HEK293 (cell line): Measurements from ENCODE around the gene FRMPD2.

ENCODE experiments used
- BCL11A ChIP-seq: fragments of 450-650 bp; formaldehyde crosslinking; IDR thresholded peaks from 2 replicates; pipeline ENCODE4 v1.5.1; 2016; ENCODE audit warnings: low read depth, missing biosample characterization, missing genetic modification characterization
- ZNF23 ChIP-seq: fragments of 450-650 bp; formaldehyde crosslinking; IDR thresholded peaks from 2 replicates; pipeline ENCODE4 v1.5.1; 2016; ENCODE audit warnings: missing biosample characterization, missing genetic modification characterization, borderline replicate concordance
- ZNF501 ChIP-seq: fragments of 450-650 bp; formaldehyde crosslinking; IDR thresholded peaks from 2 replicates; pipeline ENCODE4 v1.5.1; 2016; ENCODE audit warnings: missing biosample characterization, missing genetic modification characterization

DNA sequence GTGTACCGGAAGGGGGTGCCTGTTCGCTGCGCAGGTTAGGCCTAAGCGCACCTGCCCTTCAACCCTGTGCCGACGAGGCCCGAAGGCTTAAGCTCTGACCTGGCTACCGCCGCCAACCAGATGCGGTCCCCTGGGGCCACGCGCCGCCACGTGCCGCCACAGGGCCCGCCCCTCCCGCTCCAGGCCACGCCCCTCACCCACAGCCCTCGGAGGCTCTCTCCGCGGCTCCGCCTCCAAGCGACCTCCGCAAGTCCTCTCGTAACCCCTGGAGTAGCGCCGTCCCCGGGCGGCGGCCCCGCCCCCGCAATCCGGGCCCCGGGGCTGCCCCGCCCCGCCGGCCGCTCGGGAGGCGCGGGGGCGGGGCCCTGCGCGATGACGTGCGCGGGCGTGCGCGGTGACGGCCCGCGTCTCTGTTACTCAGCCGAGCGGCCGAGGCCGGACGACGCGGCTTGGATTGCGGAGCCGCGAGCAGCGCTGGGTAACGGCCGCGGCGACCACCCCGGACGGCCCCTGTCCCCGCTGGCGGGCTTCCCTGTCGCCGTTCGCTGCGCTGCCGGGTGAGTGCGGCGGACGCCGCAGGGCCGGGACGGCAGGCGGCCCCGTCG lies 31.9 kb upstream of the FRMPD2 start, which contains the start of gene MAPK8:
- TF ChIP-seq BCL11A (tag by site-specific recombination) (no peak), ZNF23 (tag by site-specific recombination) (no peak), ZNF501 (tag by site-specific recombination) (peak; percentile 34; the same call in 1 of the 2 replicates)
